Renal pelvis (tissue), 12 donors: Measurements from ENCODE around the gene RNF183. TPM values are rescaled to one million over a fixed set of nuclear protein-coding genes. Genes with fewer than 3 reads are reported as not detected.

ENCODE experiments used
- DNase-seq: peaks from one replicate; pipeline ENCODE4 v3.0.0-alpha.2; 2013
- long read RNA-seq, 16 experiments: transcript quantifications; one replicate each; lab custom pipeline, GENCODE V29; 2026
- polyA plus RNA-seq, 3 donors: library from polyadenylated mRNA; unstranded; fragments of 120-200 nt; gene quantifications; one replicate each; pipeline ENCODE4 v1.2.1, GENCODE V29; 2013; ENCODE audit not compliant: insufficient read length in 3 of 3

The RNF183 gene, protein sequence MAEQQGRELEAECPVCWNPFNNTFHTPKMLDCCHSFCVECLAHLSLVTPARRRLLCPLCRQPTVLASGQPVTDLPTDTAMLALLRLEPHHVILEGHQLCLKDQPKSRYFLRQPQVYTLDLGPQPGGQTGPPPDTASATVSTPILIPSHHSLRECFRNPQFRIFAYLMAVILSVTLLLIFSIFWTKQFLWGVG
- polyA plus RNA-seq, result 1 to 10 TPM; 6.0 to 8.7 (median 7.0) TPM
- long read RNA-seq, donor 1, partial matches to known transcripts, result 0 of 4 reads
- long read RNA-seq, donor 1, other reads (novel, unspliced or antisense), result 0 of 4 reads
- long read RNA-seq, donor 2, partial matches to known transcripts, result 0 of 2 reads
- long read RNA-seq, donor 2, other reads (novel, unspliced or antisense), result 0 of 2 reads
- long read RNA-seq, donor 3, partial matches to known transcripts, result 0 of 2 reads
- long read RNA-seq, donor 3, other reads (novel, unspliced or antisense), result 0 of 2 reads
- long read RNA-seq, donor 4, partial matches to known transcripts, result 0 of 2 reads
- long read RNA-seq, donor 4, other reads (novel, unspliced or antisense), result 0 of 2 reads
- long read RNA-seq, donor 5, partial matches to known transcripts, result 0 of 1 reads
- long read RNA-seq, donor 5, other reads (novel, unspliced or antisense), result 0 of 1 reads
- long read RNA-seq, donor 6, partial matches to known transcripts, result 0 of 2 reads
- long read RNA-seq, donor 6, other reads (novel, unspliced or antisense), result 0 of 2 reads
- long read RNA-seq, donor 7, partial matches to known transcripts, result 0 of 4 reads
- long read RNA-seq, donor 7, other reads (novel, unspliced or antisense), result 0 of 4 reads
- long read RNA-seq, donor 8, result 0 reads
- long read RNA-seq, donor 9, partial matches to known transcripts, result 0 of 2 reads
- long read RNA-seq, donor 9, other reads (novel, unspliced or antisense), result 0 of 2 reads
- long read RNA-seq, donor 10, partial matches to known transcripts, result 0 of 4 reads
- long read RNA-seq, donor 10, other reads (novel, unspliced or antisense), result 0 of 4 reads
- long read RNA-seq, donor 11, partial matches to known transcripts, result 0 of 4 reads
- long read RNA-seq, donor 11, other reads (novel, unspliced or antisense), result 0 of 4 reads
- long read RNA-seq, donor 12, partial matches to known transcripts, result 5 of 6 reads
- long read RNA-seq, donor 12, other reads (novel, unspliced or antisense), result 0 of 6 reads
- long read RNA-seq, donor 13, partial matches to known transcripts, result 0 of 2 reads
- long read RNA-seq, donor 13, other reads (novel, unspliced or antisense), result 0 of 2 reads
- long read RNA-seq, donor 14, result 0 reads
- long read RNA-seq, donor 15, partial matches to known transcripts, result 0 of 4 reads
- long read RNA-seq, donor 15, other reads (novel, unspliced or antisense), result 0 of 4 reads
- long read RNA-seq, donor 16, transcript RNF183-206 (1 exons, 2,312 nt), result major isoform, 9 of 9 reads
- long read RNA-seq, donor 16, partial matches to known transcripts, result 0 of 9 reads
- long read RNA-seq, donor 16, other reads (novel, unspliced or antisense), result 0 of 9 reads

DNA sequence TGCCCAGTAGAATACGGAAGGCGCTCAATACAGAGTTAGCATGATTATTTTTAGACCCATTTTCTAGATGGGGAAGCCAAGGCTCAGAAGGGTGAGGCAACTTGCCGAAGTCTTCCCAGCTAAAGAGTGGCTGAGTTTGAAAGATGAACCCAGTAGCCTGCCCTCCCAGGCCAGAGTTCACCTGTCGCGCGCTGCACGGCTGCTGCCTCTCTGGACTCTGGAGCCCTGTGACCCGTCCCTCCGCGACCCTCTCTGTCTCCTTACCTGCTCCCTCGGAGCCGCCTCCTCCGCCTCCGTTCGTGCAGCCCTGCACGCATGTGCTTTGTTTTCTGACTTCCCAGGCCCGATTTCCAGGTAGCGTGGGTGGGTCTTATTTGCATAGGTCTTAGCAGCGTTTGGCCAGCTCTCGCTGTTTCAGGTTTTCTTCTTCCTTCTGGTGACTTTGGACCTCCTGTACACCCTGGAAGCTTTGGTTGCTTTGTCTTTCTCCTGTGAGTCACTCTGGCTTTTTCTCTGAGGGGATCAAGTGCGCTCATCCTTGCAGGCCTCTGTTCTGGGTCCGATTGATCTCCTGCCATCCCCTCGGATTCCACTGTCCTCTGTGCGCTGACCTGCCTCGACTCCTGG, at the start of gene RNF183:
TSS of gene RNF183 (minus strand) at position 585 of the 627 bp plus-strand sequence. CDS start 5,192 bp downstream, outside the sequence.
- DNase-seq, result no peak

DNA sequence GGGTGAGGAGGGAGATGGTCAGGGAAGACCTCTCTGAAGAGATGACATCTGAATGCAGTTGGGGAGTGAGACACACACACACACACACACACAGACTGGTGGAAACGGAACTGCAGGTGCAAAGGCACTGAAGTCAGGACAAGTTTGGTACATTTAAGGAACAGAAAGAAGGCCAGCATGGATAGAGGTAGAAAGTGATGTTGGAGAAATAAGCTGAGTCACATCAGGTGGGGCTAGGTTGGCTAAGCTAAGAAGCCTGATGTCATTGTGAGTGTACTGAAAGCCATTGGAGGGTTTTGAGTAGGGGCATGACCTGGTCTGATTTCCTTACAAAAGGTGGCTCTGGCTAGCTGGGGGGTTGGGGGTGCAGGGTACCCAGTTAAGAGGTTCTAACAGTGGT, 49.2 kb upstream of the RNF183 start:
- DNase-seq, result no peak

- no peak for DNase-seq
Observed at GRCh38 chr9:113352006-113352405, 48.8 kb upstream of the RNF183 start.

DNA sequence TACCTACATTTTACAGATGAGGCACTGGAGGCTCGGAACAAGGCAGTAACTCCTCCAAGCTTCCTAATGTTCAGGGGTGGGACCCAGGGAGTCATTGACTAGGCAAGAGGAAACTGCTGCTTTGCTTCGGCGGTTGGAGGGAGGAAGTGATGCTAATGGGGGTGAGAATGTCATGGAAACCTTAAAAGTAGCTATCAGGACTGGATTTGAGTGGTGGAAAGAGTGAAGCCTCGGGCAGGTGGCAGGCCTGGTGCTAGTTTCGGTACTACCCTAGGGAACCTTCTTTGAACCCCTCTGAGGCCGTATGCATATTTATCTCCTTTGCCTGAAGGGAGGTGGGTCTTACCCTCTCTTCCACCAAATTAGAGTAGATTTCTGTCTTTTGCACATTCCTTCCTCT, 47.8 kb upstream of the RNF183 start:
- no peak for DNase-seq

GRCh38 chr9:113350107-113350661, 47.0 kb upstream of the RNF183 start:
- no peak for DNase-seq

- no peak for DNase-seq
Observed at GRCh38 chr9:113349445-113350094, 46.4 kb upstream of the RNF183 start, which contains the start of gene BSPRY. BSPRY (plus strand) TSS chr9:113349541; CDS start chr9:113349580, 39 bp downstream.

GRCh38 chr9:113349066-113349444, 45.9 kb upstream of the RNF183 start:
- DNase-seq, result no peak

DNA sequence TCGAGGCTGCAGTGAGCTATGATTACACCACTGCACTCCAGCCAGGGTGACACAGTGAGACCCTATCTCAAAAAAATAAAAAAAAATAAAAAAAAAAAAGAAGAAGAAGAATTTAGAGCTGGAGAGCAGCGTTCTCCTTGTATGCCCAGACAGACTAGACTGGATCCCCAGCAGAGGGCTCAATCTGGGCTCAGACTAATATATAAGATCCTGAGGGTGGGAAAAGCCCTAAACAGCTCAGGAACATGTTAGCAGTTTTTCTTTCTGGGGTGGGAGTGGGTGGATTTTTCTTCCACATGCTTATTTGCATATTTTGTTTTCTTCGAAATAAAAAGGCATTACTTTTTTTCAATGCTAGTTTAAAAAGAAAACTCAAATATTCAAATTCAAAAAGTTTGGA, 45.3 kb upstream of the RNF183 start:
- no peak for DNase-seq

DNA sequence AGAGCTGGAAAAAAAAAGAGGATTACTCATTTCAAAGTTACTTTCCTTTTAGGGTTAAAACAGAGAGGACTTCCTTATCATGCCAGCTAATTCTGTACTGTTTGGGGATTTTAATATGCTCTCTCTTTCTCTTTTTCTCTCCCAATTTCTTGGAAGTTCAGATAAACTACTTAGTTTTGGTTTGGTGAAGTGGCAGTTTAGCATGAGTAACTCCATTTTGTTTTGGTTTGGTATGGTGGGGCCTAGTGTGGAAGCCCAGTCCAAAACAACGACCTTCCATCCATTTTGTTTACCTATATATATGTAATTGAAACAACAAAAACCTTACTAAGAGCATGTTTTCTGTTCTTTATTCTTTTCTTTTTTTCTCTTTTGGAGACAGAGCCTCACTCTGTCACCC, 42.5 kb upstream of the RNF183 start:
- DNase-seq, result no peak

GRCh38 chr9:113345190-113345589, 42.0 kb upstream of the RNF183 start:
- DNase-seq, result no peak

- DNase-seq, result peak; percentile 80
Observed at GRCh38 chr9:113343732-113344231, 40.6 kb upstream of the RNF183 start.

- DNase-seq, result no peak
Observed at GRCh38 chr9:113341712-113342410, 38.7 kb upstream of the RNF183 start.

- peak; percentile 90 for DNase-seq
Observed at GRCh38 chr9:113340011-113340699, 37.0 kb upstream of the RNF183 start, which contains the start of gene WDR31. WDR31 (minus strand) TSS chr9:113340275; CDS start chr9:113332022, 8,253 bp downstream.

- DNase-seq, result no peak
Observed at GRCh38 chr9:113337714-113338113, 34.5 kb upstream of the RNF183 start.

- DNase-seq, result no peak
Observed at GRCh38 chr9:113331780-113332179, 28.6 kb upstream of the RNF183 start.

GRCh38 chr9:113328045-113328782, 25.0 kb upstream of the RNF183 start:
- DNase-seq, result no peak

DNA sequence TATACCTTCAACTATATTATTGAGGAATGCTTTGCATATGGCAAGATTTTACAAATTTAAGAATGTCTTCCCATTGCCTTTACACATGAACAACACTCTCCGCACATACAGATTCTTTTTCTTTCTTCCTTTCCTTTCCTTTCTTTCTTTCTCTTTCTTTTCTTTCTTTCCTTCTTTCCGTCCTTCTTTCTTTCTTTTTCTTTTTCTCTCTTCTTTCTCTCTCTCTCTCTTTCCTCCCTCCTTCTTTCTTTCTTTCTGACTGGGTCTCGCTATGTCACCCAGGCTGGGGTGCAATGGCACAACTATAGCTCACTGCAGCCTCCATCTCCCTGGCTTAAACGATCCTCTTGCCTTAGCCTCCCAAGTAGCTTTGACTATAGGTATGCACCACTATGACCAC, 23.1 kb upstream of the RNF183 start:
- no peak for DNase-seq

- no peak for DNase-seq
Observed at GRCh38 chr9:113322671-113323070, 19.5 kb upstream of the RNF183 start.
